KOPT-K1 (cell line): ENCODE data around the gene HERPUD2.

ENCODE experiments used
- H3K27ac ChIP-seq: fragments of 200-600 bp; sonication (generic); 2 replicates; pipeline ENCODE4 v1.5.1; 2016; ENCODE audit warnings: antibody characterized with exemption, mild to moderate bottlenecking, low read depth, low read length; ENCODE audit not compliant: poor library complexity, severe bottlenecking
- H3K36me3 ChIP-seq: fragments of 200-600 bp; sonication (generic); 2 replicates; pipeline ENCODE4 v1.5.1; 2017; ENCODE audit warnings: antibody characterized with exemption, mild to moderate bottlenecking, low read length, moderate library complexity; ENCODE audit not compliant: insufficient read depth
- H3K9me3 ChIP-seq: fragments of 200-600 bp; sonication (generic); 2 replicates; pipeline ENCODE4 v1.5.1; 2017; ENCODE audit warnings: antibody characterized with exemption, low read length, mild to moderate bottlenecking; ENCODE audit not compliant: insufficient read depth, poor library complexity, severe bottlenecking

Gene HERPUD2

GRCh38 chr7:35720849-35721248 is 25.9 kb upstream of the HERPUD2 start:
- Histone ChIP-seq H3K27ac (no peak overlapping the region), H3K36me3 (no peaks in the 10 kb centered on the region), H3K9me3 (no peaks in the 10 kb centered on the region)

GRCh38 chr7:35720032-35720431 is 25.1 kb upstream of the HERPUD2 start:
- H3K9me3 ChIP-seq: no peaks in the 10 kb centered on the region
- no peaks in the 10 kb centered on the region for H3K36me3 ChIP-seq
- no peak overlapping the region for H3K27ac ChIP-seq

- H3K27ac ChIP-seq: no peak overlapping the region
- no peaks in the 10 kb centered on the region for H3K9me3 ChIP-seq
- no peaks in the 10 kb centered on the region for H3K36me3 ChIP-seq
Measured at GRCh38 chr7:35718047-35718446, 23.1 kb upstream of the HERPUD2 start.

GRCh38 chr7:35717516-35717915 is 22.6 kb upstream of the HERPUD2 start:
- no peak overlapping the region for H3K27ac ChIP-seq
- H3K36me3 ChIP-seq: no peaks in the 10 kb centered on the region
- no peaks in the 10 kb centered on the region for H3K9me3 ChIP-seq

GRCh38 chr7:35717013-35717412 is 22.1 kb upstream of the HERPUD2 start:
- Histone ChIP-seq H3K27ac (no peak overlapping the region), H3K9me3 (no peaks in the 10 kb centered on the region), H3K36me3 (no peaks in the 10 kb centered on the region)

GRCh38 chr7:35716038-35716803 is 21.3 kb upstream of the HERPUD2 start:
- H3K36me3 ChIP-seq: no peaks in the 10 kb centered on the region
- no peak overlapping the region for H3K27ac ChIP-seq
- no peaks in the 10 kb centered on the region for H3K9me3 ChIP-seq

- Histone ChIP-seq H3K36me3 (no peaks in the 10 kb centered on the region), H3K27ac (no peak overlapping the region), H3K9me3 (no peaks in the 10 kb centered on the region)
Measured at GRCh38 chr7:35714862-35715261, 19.9 kb upstream of the HERPUD2 start.

- no peak overlapping the region for H3K27ac ChIP-seq
- H3K9me3 ChIP-seq: no peaks in the 10 kb centered on the region
- no peaks in the 10 kb centered on the region for H3K36me3 ChIP-seq
Measured at GRCh38 chr7:35714407-35714806, 19.5 kb upstream of the HERPUD2 start.

GRCh38 chr7:35712563-35713226 is 17.8 kb upstream of the HERPUD2 start:
- Histone ChIP-seq H3K9me3 (no peaks in the 10 kb centered on the region), H3K36me3 (no peaks in the 10 kb centered on the region), H3K27ac (no peak overlapping the region)

GRCh38 chr7:35707422-35707821 is 12.5 kb upstream of the HERPUD2 start:
- no peak overlapping the region for H3K27ac ChIP-seq
- H3K9me3 ChIP-seq: no peaks in the 10 kb centered on the region
- H3K36me3 ChIP-seq: no peaks in the 10 kb centered on the region

GRCh38 chr7:35705932-35706461 is 11.1 kb upstream of the HERPUD2 start:
- H3K27ac ChIP-seq: no peak overlapping the region
- no peaks in the 10 kb centered on the region for H3K36me3 ChIP-seq
- H3K9me3 ChIP-seq: no peaks in the 10 kb centered on the region

- H3K27ac ChIP-seq: no peak overlapping the region
- H3K9me3 ChIP-seq: no peaks in the 10 kb centered on the region
Measured at GRCh38 chr7:35704261-35704660, 9.3 kb upstream of the HERPUD2 start.

GRCh38 chr7:35702541-35702940 is 7.6 kb upstream of the HERPUD2 start:
- Histone ChIP-seq H3K27ac (no peak overlapping the region), H3K9me3 (no peaks in the 10 kb centered on the region), H3K36me3 (no peaks in the 10 kb centered on the region)

More at GRCh38 chr7:35704261-35704660, 9.3 kb upstream of the HERPUD2 start:
- H3K36me3 ChIP-seq: no peaks in the 10 kb centered on the region

GRCh38 chr7:35701287-35701900 is 6.5 kb upstream of the HERPUD2 start:
- no peak overlapping the region for H3K27ac ChIP-seq
- no peaks in the 10 kb centered on the region for H3K9me3 ChIP-seq
- H3K36me3 ChIP-seq: no peaks in the 10 kb centered on the region

- H3K36me3 ChIP-seq: no peaks in the 10 kb centered on the region
- H3K9me3 ChIP-seq: no peaks in the 10 kb centered on the region
- no peak overlapping the region for H3K27ac ChIP-seq
Measured at GRCh38 chr7:35700865-35701264, 5.9 kb upstream of the HERPUD2 start.
